Spleen (tissue), 11 donors: ENCODE results near the gene GADL1. TPM values are rescaled to one million over a fixed set of nuclear protein-coding genes. Genes with fewer than 3 reads are reported as not detected.

ENCODE experiments used
- DNase-seq: peaks from one replicate; pipeline ENCODE4 v3.0.0-alpha.2; 2020
- H3K27ac ChIP-seq, 8 donors: fragments of 200-600 bp; sonication (generic) in 7 of 8; 1 replicate in 4 of 8; 2 replicates in 4 of 8; pipeline versions ENCODE4 v1.5.0 to v1.8.0; 2016 to 2021; ENCODE audit warnings: inconsistent platforms in 4 of 8, mild to moderate bottlenecking in 4 of 8, moderate library complexity in 1 of 8
- H3K27me3 ChIP-seq, 7 donors: fragments of 200-600 bp; sonication (generic) in 6 of 7; replicated peaks in 1 of 7; 1 replicate in 4 of 7; 2 replicates in 3 of 7; pipeline versions ENCODE4 v1.5.0 to v1.8.0; 2016 to 2021; ENCODE audit warnings: inconsistent platforms in 3 of 7, mild to moderate bottlenecking in 1 of 7
- H3K36me3 ChIP-seq, 6 donors: fragments of 200-600 bp; sonication (generic) in 5 of 6; 1 replicate in 4 of 6; 2 replicates in 2 of 6; pipeline versions ENCODE4 v1.5.0 to v1.8.0; 2016 to 2021; ENCODE audit warnings: inconsistent platforms in 2 of 6
- H3K4me1 ChIP-seq, 6 donors: fragments of 200-600 bp; sonication (generic) in 5 of 6; 1 replicate in 3 of 6; 2 replicates in 3 of 6; pipeline versions ENCODE4 v1.5.0 to v1.8.0; 2016 to 2021; ENCODE audit warnings: inconsistent platforms in 3 of 6
- H3K4me3 ChIP-seq, 8 donors: fragments of 200-600 bp; sonication (generic) in 7 of 8; 1 replicate in 4 of 8; 2 replicates in 4 of 8; pipeline versions ENCODE4 v1.5.0 to v1.8.0; 2016 to 2021; ENCODE audit warnings: inconsistent platforms in 4 of 8, mild to moderate bottlenecking in 4 of 8, moderate library complexity in 2 of 8
- H3K9me3 ChIP-seq, 8 donors: fragments of 200-600 bp; sonication (generic) in 7 of 8; 1 replicate in 4 of 8; 2 replicates in 4 of 8; pipeline versions ENCODE4 v1.5.0 to v1.8.0; 2016 to 2021; ENCODE audit warnings: inconsistent platforms in 4 of 8
- CTCF ChIP-seq, 11 experiments: fragments of 200-600 bp in 7 of 11; fragments of 450-650 bp in 4 of 11; sonication (generic) in 4 of 11; IDR thresholded peaks in 8 of 11; conservative IDR thresholded peaks in 3 of 11; 1 replicate in 7 of 11; 2 replicates in 4 of 11; pipeline versions ENCODE4 v1.4.0 to v1.8.0; 2016 to 2021; ENCODE audit warnings: antibody characterized with exemption in 11 of 11, inconsistent platforms in 4 of 11, mild to moderate bottlenecking in 1 of 11
- POLR2A ChIP-seq, 3 donors: fragments of 450-650 bp; IDR thresholded peaks; one replicate each; pipeline ENCODE4 v1.5.1; 2017; ENCODE audit warnings: antibody characterized with exemption in 3 of 3, mild to moderate bottlenecking in 1 of 3
- POLR2AphosphoS5 ChIP-seq, 3 donors: sonication (generic); formaldehyde crosslinking; IDR thresholded peaks; one replicate each; pipeline ENCODE4 v1.5.1; 2017; ENCODE audit warnings: antibody characterized with exemption in 3 of 3
- WGBS, 5 donors: extraction: QIAGEN DNeasy Blood & Tissue Kit in 3 of 5; methylation state at CpG; one replicate each; pipeline versions ENCODE4 v1.1.5 to v1.1.7; 2013 to 2018; 5-methylcytosine and 5-hydroxymethylcytosine counted together
- intact Hi-C: fragments of 100-400 bp; cut with DNase I; formaldehyde crosslinking; loops from one replicate; pipeline ENCODE4 v1.15.0; 2023; ENCODE audit warnings: low total_unique reads
- polyA plus RNA-seq, 3 donors: library from polyadenylated mRNA; stranded (reverse); fragments of 200-250 nt; gene quantifications; one replicate each; pipeline ENCODE4 v1.2.1, GENCODE V29; 2013
- total RNA-seq, 7 donors: library from RNA; depleted of rRNA in 3 of 7; stranded (reverse); fragments of >200 nt in 3 of 7; fragmentation: NEBNext Ultra II Directional in 4 of 7; extraction: Animal tissue kit (Norgen Biotek cat#: 25700) in 4 of 7; gene quantifications; one replicate each; pipeline versions ENCODE4 v1.1.0 to v1.2.1, GENCODE V29; 2016 to 2021
- donor health status: healthy with polysubstance abuse.
- donor health status: DM: no; HTN: no; CAD: no; lungs with moderate emphysema.
- donor health status: DM: no; HTN: no; CAD: no.
- donor health status: Bipolar disorder and iron deficiency.
- donor health status: healthy.
- donor health status: DM: no; HTN: no; CAD: no.
- donor health status: DM: yes; HTN: yes; CAD: no.

GADL1 gene
- total and polyA plus RNA-seq, 10 donors, result 0.02 to 0.16 (median 0.08) TPM; not detected in 6

GRCh38 chr3:30728143-30728542 is 166.3 kb downstream of the GADL1 start:
- WGBS, 5 donors, result 77 to 99% (median 94%) methylated on average over 4 of the region's 4 CpGs
- DNase-seq, result no peak
- intact Hi-C loops, result no loop called here

GRCh38 chr3:30724863-30725262 is 169.6 kb downstream of the GADL1 start:
- Histone ChIP-seq H3K27me3 (no peaks in the 10 kb centered on the region), H3K27ac (no peak overlapping the region), H3K4me1 (no peaks in the 10 kb centered on the region), H3K4me3 (no peak overlapping the region), H3K36me3 (no peaks in the 10 kb centered on the region), H3K9me3 (no peaks in the 10 kb centered on the region)
- TF ChIP-seq POLR2AphosphoS5 (IDR thresholded peaks at IDR 0.05), result no peak
- TF ChIP-seq POLR2A (IDR thresholded peaks at IDR 0.05), result no peak
- TF ChIP-seq CTCF (IDR thresholded peaks at IDR 0.05 in 8 of 11, conservative IDR thresholded peaks at IDR 0.05 in 3 of 11), result no peak
- intact Hi-C loops, result no loop called here
- 82 to 87% (median 85%) methylated on average over 3 of the region's 3 CpGs for WGBS, 5 donors
- no peak for DNase-seq

More at GRCh38 chr3:30728143-30728542, 166.3 kb downstream of the GADL1 start:
- no peak overlapping the region for H3K4me3 ChIP-seq
- H3K4me1 ChIP-seq, result no peaks in the 10 kb centered on the region
- TF ChIP-seq POLR2AphosphoS5 (IDR thresholded peaks at IDR 0.05) (no peak), POLR2A (IDR thresholded peaks at IDR 0.05) (no peak), CTCF (IDR thresholded peaks at IDR 0.05 in 8 of 11, conservative IDR thresholded peaks at IDR 0.05 in 3 of 11) (no peak)
- no peaks in the 10 kb centered on the region for H3K9me3 ChIP-seq
- no peaks in the 10 kb centered on the region for H3K27me3 ChIP-seq
- H3K36me3 ChIP-seq, result no peaks in the 10 kb centered on the region
- H3K27ac ChIP-seq, result no peak overlapping the region

GRCh38 chr3:30723211-30723610 is 171.2 kb downstream of the GADL1 start:
- TF ChIP-seq POLR2A (IDR thresholded peaks at IDR 0.05) (no peak), CTCF (IDR thresholded peaks at IDR 0.05 in 8 of 11, conservative IDR thresholded peaks at IDR 0.05 in 3 of 11) (no peak), POLR2AphosphoS5 (IDR thresholded peaks at IDR 0.05) (no peak)
- Histone ChIP-seq H3K36me3 (no peaks in the 10 kb centered on the region), H3K27me3 (no peaks in the 10 kb centered on the region), H3K9me3 (no peaks in the 10 kb centered on the region), H3K4me1 (no peaks in the 10 kb centered on the region), H3K27ac (no peak overlapping the region), H3K4me3 (no peak overlapping the region)
- WGBS, 5 donors, result 81 to 98% (median 91%) methylated on average over 1 of the region's 1 CpG
- no peak for DNase-seq
- intact Hi-C loops, result no loop called here

GRCh38 chr3:30721314-30721634 is 173.2 kb downstream of the GADL1 start:
- no peaks in the 10 kb centered on the region for H3K27me3 ChIP-seq
- intact Hi-C loops, result no loop called here
- no peak overlapping the region for H3K27ac ChIP-seq
- DNase-seq, result no peak
- no peak for TF ChIP-seq POLR2AphosphoS5 (IDR thresholded peaks at IDR 0.05)
- no peak for TF ChIP-seq CTCF (IDR thresholded peaks at IDR 0.05 in 8 of 11, conservative IDR thresholded peaks at IDR 0.05 in 3 of 11)
- TF ChIP-seq POLR2A (IDR thresholded peaks at IDR 0.05), result no peak
- H3K4me1 ChIP-seq, result no peaks in the 10 kb centered on the region
- no peaks in the 10 kb centered on the region for H3K9me3 ChIP-seq
- no peak overlapping the region for H3K4me3 ChIP-seq
- H3K36me3 ChIP-seq, result no peaks in the 10 kb centered on the region
- WGBS, 5 donors, result 77 to 86% (median 80%) methylated on average over 2 of the region's 2 CpGs
